Measurements from ENCODE around the gene SPG11.

The SPG11 gene

GRCh38 chr15:44682211-44682610 lies 18.7 kb upstream of the SPG11 start:
- Histone ChIP-seq H4K20me1 (ENCODE audit: low read depth, low read length) (no peaks in the 10 kb centered on the region), H3K4me2 (ENCODE audit: low read depth, low read length, poor library complexity, severe bottlenecking) (no peak overlapping the region), H3F3A (ENCODE audit: insufficient read depth) (no peaks in the 10 kb centered on the region), H3K9ac (ENCODE audit: low read length) (no peak overlapping the region), H3K79me2 (ENCODE audit: insufficient read depth, low read length) (no peaks in the 10 kb centered on the region), H3K27ac (ENCODE audit: low read depth, low read length) (no peak overlapping the region), H3K4me3 (ENCODE audit: insufficient read depth, low read length, poor library complexity, severe bottlenecking) (no peak overlapping the region), H2AFZ (ENCODE audit: low read depth, low read length, severe bottlenecking) (no peak overlapping the region), H3K9me3 (ENCODE audit: insufficient read depth, low read length) (no peaks in the 10 kb centered on the region), H3K9me2 (replicated peaks; ENCODE audit: insufficient read depth, low read length) (no peaks in the 10 kb centered on the region), H3K27me3 (ENCODE audit: low read length) (no peaks in the 10 kb centered on the region), H3K36me3 (ENCODE audit: low read length) (no peaks in the 10 kb centered on the region)
- TF ChIP-seq CTCF (IDR thresholded peaks at IDR 0.05; ENCODE audit: insufficient read depth, low read length, poor library complexity, severe bottlenecking) (no peak), EZH2phosphoT487 (conservative IDR thresholded peaks at IDR 0.05; ENCODE audit: low read length) (no peak)

- no peaks in the 10 kb centered on the region for H3K36me3 ChIP-seq (ENCODE audit: low read length)
- no peak overlapping the region for H3K27ac ChIP-seq (ENCODE audit: low read depth, low read length)
- H3K27me3 ChIP-seq (ENCODE audit: low read length): no peaks in the 10 kb centered on the region
- TF ChIP-seq EZH2phosphoT487 (conservative IDR thresholded peaks at IDR 0.05; ENCODE audit: low read length): no peak
- no peak for TF ChIP-seq CTCF (IDR thresholded peaks at IDR 0.05; ENCODE audit: insufficient read depth, low read length, poor library complexity, severe bottlenecking)
- H3K4me3 ChIP-seq (ENCODE audit: insufficient read depth, low read length, poor library complexity, severe bottlenecking): no peak overlapping the region
- H3K9me3 ChIP-seq (ENCODE audit: insufficient read depth, low read length): no peaks in the 10 kb centered on the region
- H3F3A ChIP-seq (ENCODE audit: insufficient read depth): no peaks in the 10 kb centered on the region
- no peaks in the 10 kb centered on the region for H4K20me1 ChIP-seq (ENCODE audit: low read depth, low read length)
- H2AFZ ChIP-seq (ENCODE audit: low read depth, low read length, severe bottlenecking): no peak overlapping the region
- no peaks in the 10 kb centered on the region for H3K9me2 ChIP-seq (replicated peaks; ENCODE audit: insufficient read depth, low read length)
- H3K4me2 ChIP-seq (ENCODE audit: low read depth, low read length, poor library complexity, severe bottlenecking): no peak overlapping the region
- H3K79me2 ChIP-seq (ENCODE audit: insufficient read depth, low read length): no peaks in the 10 kb centered on the region
- no peak overlapping the region for H3K9ac ChIP-seq (ENCODE audit: low read length)
Measured at GRCh38 chr15:44676676-44677075, 13.2 kb upstream of the SPG11 start.

- Histone ChIP-seq H4K20me1 (ENCODE audit: low read depth, low read length) (no peaks in the 10 kb centered on the region), H3F3A (ENCODE audit: insufficient read depth) (no peaks in the 10 kb centered on the region), H3K27me3 (ENCODE audit: low read length) (no peaks in the 10 kb centered on the region), H3K9me3 (ENCODE audit: insufficient read depth, low read length) (no peaks in the 10 kb centered on the region), H3K79me2 (ENCODE audit: insufficient read depth, low read length) (no peaks in the 10 kb centered on the region), H3K4me3 (ENCODE audit: insufficient read depth, low read length, poor library complexity, severe bottlenecking) (no peak overlapping the region), H3K9ac (ENCODE audit: low read length) (no peak overlapping the region), H2AFZ (ENCODE audit: low read depth, low read length, severe bottlenecking) (no peak overlapping the region), H3K9me2 (replicated peaks; ENCODE audit: insufficient read depth, low read length) (no peaks in the 10 kb centered on the region), H3K36me3 (ENCODE audit: low read length) (no peaks in the 10 kb centered on the region), H3K27ac (ENCODE audit: low read depth, low read length) (no peak overlapping the region), H3K4me2 (ENCODE audit: low read depth, low read length, poor library complexity, severe bottlenecking) (no peak overlapping the region)
- TF ChIP-seq CTCF (IDR thresholded peaks at IDR 0.05; ENCODE audit: insufficient read depth, low read length, poor library complexity, severe bottlenecking) (no peak), EZH2phosphoT487 (conservative IDR thresholded peaks at IDR 0.05; ENCODE audit: low read length) (no peak)
Measured at GRCh38 chr15:44675911-44676310, 12.4 kb upstream of the SPG11 start.
